DLD1 (cell line): ENCODE measurements around the gene NAA30.
"Not testable (repeated sequence)": the region's sequence is repeated elsewhere in the genome, so short reads cannot be mapped to it uniquely, and the experiment has no call there.

Experiments used
- in situ Hi-C: cut with HindIII; loops from 2 replicates; pipeline ENCODE4 v1.10.0; 2017; ENCODE audit warnings: low sequenced_read_pairs

The NAA30 gene

GRCh38 chr14:57390037-57390805 is at the start of gene NAA30:
TSS of gene NAA30 (plus strand) at chr14:57390586. CDS start at chr14:57390958, 372 bp downstream.
- in situ Hi-C loops = no loop called here

- in situ Hi-C loops = not testable (repeated sequence)
Measured at GRCh38 chr14:57343545-57344297, 46.7 kb upstream of the NAA30 start.

DNA sequence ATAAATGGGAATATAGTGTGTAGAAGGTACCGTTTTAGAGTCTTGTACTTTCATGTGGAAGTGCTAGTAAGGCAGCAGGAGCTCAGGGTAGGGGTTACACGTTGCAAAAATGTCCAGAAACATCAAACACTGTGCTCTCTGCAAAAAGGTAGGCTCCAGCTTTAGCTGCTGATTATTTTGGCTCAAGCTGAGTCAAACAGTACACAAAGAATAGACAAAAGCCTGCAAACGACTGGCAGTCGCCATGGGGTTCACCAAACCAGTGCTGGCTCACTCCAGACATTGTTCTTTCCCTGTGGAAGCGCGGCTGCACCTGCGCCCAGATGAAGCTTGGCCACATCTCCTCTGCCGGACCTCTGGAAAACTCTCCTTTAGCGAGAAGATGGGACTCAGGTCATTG is 45.3 kb upstream of the NAA30 start:
- in situ Hi-C loops = no loop called here

DNA sequence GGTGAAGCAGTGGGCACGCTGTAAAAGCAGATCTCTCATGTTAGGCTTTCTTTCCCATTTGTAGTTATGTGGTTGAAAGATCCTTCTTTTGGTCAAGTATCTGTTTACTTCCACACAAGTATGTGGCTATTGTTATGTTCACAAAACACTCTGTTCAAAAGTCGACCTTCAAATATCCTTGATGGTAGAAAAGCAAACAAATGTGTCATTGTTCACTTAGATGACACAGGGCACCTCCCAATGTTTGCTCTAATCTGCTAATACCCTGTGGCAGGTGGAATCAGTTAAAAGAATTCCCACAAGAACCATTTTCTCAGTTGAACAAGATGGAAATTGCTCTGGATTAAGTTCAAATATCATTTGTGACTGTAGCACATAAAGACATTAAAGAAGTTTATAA is 43.6 kb upstream of the NAA30 start:
- in situ Hi-C loops = no loop called here

GRCh38 chr14:57352396-57353170 is 37.8 kb upstream of the NAA30 start:
- in situ Hi-C loops = no loop called here

GRCh38 chr14:57355081-57355800 is 35.1 kb upstream of the NAA30 start:
- in situ Hi-C loops = no loop called here

- in situ Hi-C loops = no loop called here
Measured at GRCh38 chr14:57362361-57362760, 28.0 kb upstream of the NAA30 start.

DNA sequence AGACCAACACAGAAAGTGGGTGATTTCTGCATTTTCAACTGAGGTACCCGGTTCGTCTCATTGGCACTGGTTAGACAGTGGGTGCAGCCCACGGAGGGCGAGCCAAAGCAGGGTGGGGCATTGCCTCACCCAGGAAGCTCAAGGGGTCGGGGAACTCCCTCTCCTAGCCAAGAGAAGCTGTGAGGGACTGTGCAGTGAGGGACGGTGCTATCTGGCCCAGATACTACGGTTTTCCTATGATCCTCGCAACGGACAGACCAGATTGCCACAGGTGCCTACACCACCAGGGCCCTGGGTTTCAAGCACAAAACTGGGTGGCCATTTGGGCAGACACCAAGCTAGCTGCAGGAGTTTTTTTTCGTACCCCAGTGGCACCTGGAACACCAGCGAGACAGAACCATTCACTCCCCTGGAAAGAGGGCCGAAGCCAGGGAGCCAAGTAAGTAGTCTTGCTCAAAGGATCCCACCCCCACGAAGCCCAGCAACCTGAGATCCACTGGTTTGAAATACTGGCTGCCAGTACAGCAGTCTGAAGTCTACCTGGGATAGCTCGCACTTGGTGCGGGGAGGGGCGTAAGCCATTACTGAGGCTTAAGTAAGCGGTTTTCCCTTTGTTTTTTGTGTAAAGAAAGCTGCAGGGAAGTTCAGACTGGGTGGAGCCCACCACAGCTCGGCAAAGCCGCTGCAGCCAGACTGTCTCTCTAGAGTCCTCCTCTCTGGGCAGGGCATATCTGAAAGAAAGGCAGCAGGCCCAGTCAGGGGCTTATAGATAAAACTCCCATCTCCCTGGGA is 25.5 kb upstream of the NAA30 start:
- in situ Hi-C loops = no loop called here

DNA sequence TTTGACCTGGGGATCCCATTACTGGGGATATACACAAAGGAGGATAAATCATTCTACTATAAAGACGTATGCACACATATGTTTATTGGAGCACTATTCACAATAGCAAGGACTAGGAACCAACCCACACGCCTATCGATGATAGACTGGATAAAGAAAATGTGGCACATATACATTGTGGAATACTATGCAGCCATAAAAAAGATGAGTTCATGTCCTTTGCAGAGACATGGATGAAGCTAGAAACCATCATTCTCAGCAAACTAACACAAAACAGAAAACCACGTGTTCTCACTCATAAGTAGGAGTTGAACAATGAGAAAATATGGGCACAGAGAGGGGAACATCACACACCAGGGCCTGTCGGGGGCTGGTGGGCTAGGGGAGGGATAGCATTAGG is 20.2 kb upstream of the NAA30 start:
- in situ Hi-C loops = not testable (repeated sequence)

DNA sequence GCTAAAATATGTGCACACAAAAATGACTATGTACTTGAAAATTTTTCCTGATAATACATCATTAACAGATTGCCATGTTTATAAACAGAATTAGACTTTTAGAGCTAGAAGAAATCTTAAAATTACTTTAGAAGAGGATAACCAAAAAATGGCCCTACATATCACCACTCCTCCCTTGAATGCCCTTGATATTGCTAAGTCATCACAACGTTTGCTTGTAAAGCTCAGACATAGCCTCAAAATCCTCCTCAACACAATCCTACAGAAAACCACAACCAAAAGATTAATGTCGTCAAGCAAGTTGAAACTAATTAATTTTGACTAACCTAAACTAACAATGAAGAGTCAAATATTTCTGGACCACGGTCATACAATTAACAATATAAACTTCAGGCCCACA is 19.4 kb upstream of the NAA30 start:
- in situ Hi-C loops = no loop called here

GRCh38 chr14:57375156-57375555 is 15.2 kb upstream of the NAA30 start:
- in situ Hi-C loops = no loop called here

GRCh38 chr14:57378661-57379060 is 11.7 kb upstream of the NAA30 start:
- in situ Hi-C loops = no loop called here

DNA sequence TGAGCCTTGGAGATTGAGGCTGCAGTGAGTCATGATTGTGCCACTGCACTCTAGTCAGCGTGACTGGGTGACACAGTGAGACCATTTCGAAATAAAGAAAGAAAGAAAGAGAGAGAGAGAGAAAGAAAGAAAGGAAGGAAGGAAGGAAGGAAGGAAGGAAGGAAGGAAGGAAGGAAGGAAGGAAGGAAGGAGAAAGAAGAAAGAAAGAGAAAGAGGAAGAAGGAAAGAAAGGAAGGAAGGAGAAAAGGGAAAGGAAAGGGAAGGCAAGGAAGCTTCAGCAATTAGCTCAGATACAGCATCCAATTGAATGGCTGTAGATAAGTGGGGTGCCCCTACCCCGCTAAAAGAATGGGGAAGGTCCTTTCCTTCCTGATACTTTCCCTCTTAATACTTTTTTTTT is 9.5 kb upstream of the NAA30 start:
- in situ Hi-C loops = no loop called here

GRCh38 chr14:57382283-57382682 is 8.1 kb upstream of the NAA30 start:
- in situ Hi-C loops = no loop called here

DNA sequence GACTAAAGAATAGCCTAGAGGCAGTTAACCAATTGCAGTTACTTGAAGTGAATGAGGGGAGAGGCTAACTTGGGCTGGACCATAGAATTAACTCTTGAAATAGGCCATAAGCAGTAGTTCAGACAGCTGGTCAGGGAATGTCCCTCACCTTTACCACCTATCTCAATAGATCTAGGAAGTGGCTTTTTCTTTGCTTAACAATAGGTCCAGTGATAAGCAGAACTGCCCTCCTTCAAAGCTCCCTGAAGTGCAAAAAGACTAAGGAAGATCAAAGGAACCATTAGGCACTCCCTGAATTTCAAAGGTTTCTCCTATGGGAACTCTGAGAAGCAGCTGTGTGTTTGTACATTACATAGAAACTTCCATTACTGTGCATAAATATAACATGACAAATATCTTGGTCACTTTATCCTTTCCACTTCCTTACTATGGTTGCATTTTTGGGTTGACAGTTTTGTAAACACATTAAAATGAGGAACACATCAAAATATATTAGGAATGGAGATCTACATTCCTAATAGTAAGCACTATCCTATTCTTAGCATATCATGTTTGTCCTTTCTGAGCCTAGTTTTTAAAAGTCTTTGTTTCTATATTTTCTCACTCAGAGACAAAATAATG is 7.2 kb upstream of the NAA30 start:
- in situ Hi-C loops = no loop called here

DNA sequence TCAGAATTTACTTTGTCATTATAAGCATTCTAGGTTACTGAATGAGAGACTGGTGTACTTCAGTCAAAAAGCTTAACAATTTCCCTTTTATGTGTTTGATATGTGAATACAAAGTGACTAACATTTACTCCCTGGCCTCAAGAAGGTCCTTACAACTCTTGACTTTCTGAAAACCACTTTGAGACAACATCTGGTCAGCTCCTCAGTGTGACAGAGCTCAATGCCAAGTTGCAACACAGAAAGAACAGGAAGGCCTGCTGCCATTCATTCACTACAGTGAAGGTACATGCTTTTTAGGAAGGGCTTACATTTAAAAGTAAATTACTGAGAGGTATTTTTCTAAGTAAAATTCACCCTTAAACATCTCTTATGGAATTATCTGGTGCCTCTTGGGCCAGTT is 2.3 kb upstream of the NAA30 start:
- in situ Hi-C loops = no loop called here

DNA sequence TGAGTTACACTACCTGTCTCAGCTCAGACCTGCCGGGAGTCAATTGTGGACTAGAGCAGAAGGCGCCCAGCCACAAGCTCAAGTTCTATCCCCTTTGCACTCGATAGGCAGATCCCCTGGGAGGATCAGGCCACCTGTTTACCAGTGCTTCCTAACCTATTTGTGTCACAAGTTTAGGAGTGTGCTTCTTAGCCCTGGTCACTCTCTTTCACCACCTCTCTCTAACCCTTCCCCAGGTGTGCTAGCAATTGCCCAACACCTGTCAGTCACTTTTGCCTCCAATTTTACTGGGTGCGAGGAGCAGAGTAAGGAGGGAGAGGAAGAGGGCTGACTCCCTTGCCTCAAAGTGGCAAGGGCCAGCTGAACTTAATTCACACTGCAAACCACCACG is 745 bp upstream of the NAA30 start:
- in situ Hi-C loops = no loop called here

DNA sequence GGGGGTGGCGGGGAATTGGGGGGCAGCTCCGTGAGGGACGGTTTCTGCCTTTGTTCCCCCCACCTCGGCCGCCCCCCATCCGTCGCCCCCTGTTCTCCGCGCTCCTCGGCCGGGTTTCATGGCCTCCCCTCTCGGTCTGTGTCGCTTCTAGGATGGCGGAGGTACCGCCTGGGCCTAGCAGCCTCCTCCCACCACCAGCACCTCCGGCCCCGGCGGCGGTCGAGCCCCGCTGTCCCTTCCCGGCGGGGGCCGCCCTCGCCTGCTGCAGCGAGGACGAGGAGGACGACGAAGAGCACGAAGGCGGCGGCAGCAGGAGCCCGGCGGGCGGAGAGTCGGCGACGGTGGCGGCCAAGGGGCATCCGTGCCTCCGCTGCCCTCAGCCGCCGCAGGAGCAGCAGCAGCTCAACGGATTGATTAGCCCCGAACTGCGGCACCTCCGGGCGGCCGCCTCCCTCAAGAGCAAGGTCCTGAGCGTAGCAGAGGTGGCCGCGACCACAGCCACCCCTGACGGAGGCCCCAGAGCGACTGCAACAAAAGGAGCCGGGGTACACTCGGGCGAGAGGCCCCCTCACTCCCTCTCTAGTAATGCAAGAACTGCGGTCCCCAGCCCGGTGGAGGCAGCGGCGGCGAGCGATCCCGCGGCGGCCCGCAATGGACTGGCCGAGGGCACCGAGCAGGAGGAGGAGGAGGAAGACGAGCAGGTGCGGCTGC is 575 bp downstream of the NAA30 start:
- in situ Hi-C loops = no loop called here

DNA sequence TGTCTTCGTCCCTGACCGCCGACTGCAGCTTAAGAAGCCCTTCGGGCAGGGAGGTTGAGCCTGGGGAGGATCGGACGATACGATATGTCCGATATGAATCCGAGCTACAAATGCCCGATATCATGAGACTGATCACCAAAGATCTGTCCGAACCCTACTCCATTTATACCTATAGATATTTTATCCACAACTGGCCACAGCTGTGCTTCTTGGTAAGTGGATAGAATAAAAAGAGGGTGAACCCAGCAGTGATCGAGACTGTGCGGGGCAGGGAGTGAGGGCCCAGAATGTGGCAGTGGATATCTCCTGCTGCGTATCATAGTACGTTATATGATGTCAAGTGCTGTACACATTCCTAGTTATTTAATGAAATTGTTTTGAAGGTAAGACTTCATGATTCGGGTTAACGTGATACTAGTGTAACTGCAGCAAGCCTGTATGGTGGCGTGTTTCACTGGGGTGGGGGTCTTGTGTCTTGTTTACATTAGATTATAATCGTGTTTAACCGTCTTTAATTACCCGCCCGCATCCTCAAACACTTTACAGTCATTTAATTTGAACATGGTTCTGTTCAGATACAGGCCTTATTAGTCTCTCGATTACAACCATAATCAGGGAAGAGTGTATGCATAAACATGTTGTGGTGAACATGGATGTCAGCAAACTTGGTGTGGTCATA is 1.3 kb downstream of the NAA30 start:
- in situ Hi-C loops = no loop called here
